Sigmoid colon (tissue), 7 donors: ENCODE measurements around the gene TBC1D23. TPM values are rescaled to one million over a fixed set of nuclear protein-coding genes. Genes with fewer than 3 reads are reported as not detected.
"Not testable (repeated sequence)": the region's sequence is repeated elsewhere in the genome, so short reads cannot be mapped to it uniquely, and the experiment has no call there.

Source experiments
- DNase-seq: peaks from one replicate; pipeline ENCODE4 v3.0.0-alpha.2; 2019
- H3K27ac ChIP-seq, 4 donors: fragments of 200-600 bp; sonication (generic); one replicate each; pipeline ENCODE4 v1.5.1; 2016 to 2019; ENCODE audit warnings: mild to moderate bottlenecking in 1 of 4
- H3K27me3 ChIP-seq, 3 donors: fragments of 200-600 bp; sonication (generic); one replicate each; pipeline ENCODE4 v1.5.1; 2019; ENCODE audit warnings: mild to moderate bottlenecking in 1 of 3
- H3K36me3 ChIP-seq, 4 donors: fragments of 200-600 bp; sonication (generic); one replicate each; pipeline ENCODE4 v1.5.1; 2016 to 2019
- H3K4me1 ChIP-seq, 4 donors: fragments of 200-600 bp; sonication (generic); one replicate each; pipeline ENCODE4 v1.5.1; 2017 to 2019
- H3K4me3 ChIP-seq, 4 donors: fragments of 200-600 bp; sonication (generic); one replicate each; pipeline ENCODE4 v1.5.1; 2017 to 2019; ENCODE audit warnings: mild to moderate bottlenecking in 2 of 4, moderate library complexity in 1 of 4
- H3K9me3 ChIP-seq, 4 donors: fragments of 200-600 bp in 3 of 4; sonication (generic) in 3 of 4; one replicate each; pipeline versions ENCODE4 v1.5.1 to v1.6.1; 2013 to 2019
- CTCF ChIP-seq, 4 experiments: fragments of 450-650 bp in 3 of 4; fragments of 200-600 bp in 1 of 4; IDR thresholded peaks; one replicate each; pipeline ENCODE4 v1.5.1; 2016 to 2019; ENCODE audit warnings: antibody characterized with exemption in 4 of 4, mild to moderate bottlenecking in 3 of 4, moderate library complexity in 2 of 4
- EP300 ChIP-seq, 4 donors: sonication (generic); formaldehyde crosslinking; IDR thresholded peaks; one replicate each; pipeline ENCODE4 v1.6.1; 2017; ENCODE audit warnings: antibody characterized with exemption in 4 of 4
- POLR2A ChIP-seq, 2 donors: fragments of 450-650 bp; IDR thresholded peaks; one replicate each; pipeline ENCODE4 v1.6.1; 2016; ENCODE audit warnings: antibody characterized with exemption in 2 of 2, mild to moderate bottlenecking in 2 of 2, moderate library complexity in 2 of 2
- POLR2AphosphoS5 ChIP-seq, 4 donors: sonication (generic); formaldehyde crosslinking; IDR thresholded peaks; one replicate each; pipeline ENCODE4 v1.6.1; 2017; ENCODE audit warnings: antibody characterized with exemption in 4 of 4
- WGBS, 2 donors: extraction: QIAGEN DNeasy Blood & Tissue Kit; methylation state at CpG; one replicate each; pipeline ENCODE4 v1.1.7; 2013; 5-methylcytosine and 5-hydroxymethylcytosine counted together
- intact Hi-C: fragments of 100-400 bp; cut with DNase I; formaldehyde crosslinking; loops from one replicate; pipeline ENCODE4 v1.15.1; 2023
- polyA plus RNA-seq, 3 donors: library from polyadenylated mRNA; stranded (reverse); fragments of 200-250 nt; gene quantifications; one replicate each; pipeline ENCODE4 v1.2.3, GENCODE V29; 2013
- total RNA-seq, 4 donors: library from RNA; depleted of rRNA; stranded (reverse); fragments of >200 nt; gene quantifications; one replicate each; pipeline ENCODE4 v1.1.0, GENCODE V29; 2016
- donor health status: healthy with polysubstance abuse.
- donor health status: Bipolar disorder and iron deficiency.
- donor health status: healthy.

The TBC1D23 gene
- total and polyA plus RNA-seq, 7 donors, result 16.0 to 34.9 (median 31.3) TPM

DNA sequence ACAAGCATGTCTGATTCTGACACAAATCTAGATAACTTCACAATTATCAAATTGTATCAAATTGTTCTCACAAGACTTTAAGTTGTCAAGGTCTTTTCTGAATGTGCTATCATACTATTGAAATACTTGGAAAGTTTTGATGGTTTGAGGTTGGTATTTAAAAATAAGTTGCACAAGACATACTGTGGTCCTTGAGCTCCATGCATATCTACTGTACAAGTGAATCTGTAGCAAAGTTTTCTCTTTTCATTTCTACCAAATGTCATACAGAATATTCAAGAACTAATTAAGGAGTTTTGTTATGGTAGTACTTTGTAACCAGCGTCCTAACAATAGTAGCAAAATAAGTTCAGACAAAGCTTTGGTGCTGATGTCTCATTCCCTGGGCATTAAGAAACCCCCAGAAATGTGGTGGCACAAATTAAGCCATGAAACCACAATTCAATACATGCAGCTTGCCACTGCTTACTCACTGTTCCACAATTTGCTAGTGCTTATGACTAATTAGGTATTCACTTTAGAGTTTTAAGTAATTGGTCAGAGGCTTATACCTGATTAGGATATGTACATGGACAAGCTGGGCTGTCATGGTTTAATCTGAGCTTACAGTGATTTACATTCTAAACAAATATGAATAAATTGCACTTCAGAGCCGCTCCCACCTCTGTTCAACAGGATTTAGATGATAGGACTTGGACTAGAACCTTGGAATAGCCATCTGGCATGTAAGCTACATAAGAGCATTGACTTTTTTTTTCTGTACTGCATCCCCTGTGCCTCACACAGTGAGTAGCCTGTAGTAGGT is 8.8 kb downstream of the TBC1D23 start:
- H3K4me3 ChIP-seq, result no peak overlapping the region
- H3K27ac ChIP-seq, result no peak overlapping the region

GRCh38 chr3:100270215-100270583 is 9.4 kb downstream of the TBC1D23 start:
- no peaks in the 10 kb centered on the region for H3K9me3 ChIP-seq
- intact Hi-C loops, result no loop called here
- 88 to 89% methylated on average over 2 of the region's 2 CpGs for WGBS, 2 donors
- no peak for DNase-seq
- no peaks in the 10 kb centered on the region for H3K36me3 ChIP-seq
- H3K4me1 ChIP-seq, result peaks cover 0 to 25% (median 17%) of the 10 kb centered on the region in 4 donors
- H3K27me3 ChIP-seq, result no peaks in the 10 kb centered on the region
- H3K27ac ChIP-seq, result no peak overlapping the region
- no peak overlapping the region for H3K4me3 ChIP-seq
- TF ChIP-seq POLR2A (IDR thresholded peaks at IDR 0.05) (no peak), CTCF (IDR thresholded peaks at IDR 0.05) (no peak), POLR2AphosphoS5 (IDR thresholded peaks at IDR 0.05) (no peak), EP300 (IDR thresholded peaks at IDR 0.05) (no peak)

More for the DNA sequence above, 8.8 kb downstream of the TBC1D23 start:
- peaks cover 0 to 31% (median 20%) of the 10 kb centered on the region in 4 donors for H3K4me1 ChIP-seq
- no peaks in the 10 kb centered on the region for H3K27me3 ChIP-seq
- intact Hi-C loops, result loop anchor here (10.0 kb wide), 2 partner anchors 445 to 1745 kb away; partner anchors contain the start of gene CLDND1
- no peaks in the 10 kb centered on the region for H3K36me3 ChIP-seq
- no peak for DNase-seq
- TF ChIP-seq CTCF (IDR thresholded peaks at IDR 0.05) (no peak), EP300 (IDR thresholded peaks at IDR 0.05) (no peak), POLR2A (IDR thresholded peaks at IDR 0.05) (no peak)
- 57 to 76% methylated on average over 2 of the region's 2 CpGs for WGBS, 2 donors
- no peaks in the 10 kb centered on the region for H3K9me3 ChIP-seq

GRCh38 chr3:100271522-100271921 is 10.7 kb downstream of the TBC1D23 start:
- 95 to 100% methylated on average over 1 of the region's 1 CpG for WGBS, 2 donors
- Histone ChIP-seq H3K4me1 (peaks cover 0 to 25% (median 17%) of the 10 kb centered on the region in 4 donors), H3K36me3 (no peaks in the 10 kb centered on the region), H3K4me3 (no peak overlapping the region), H3K27me3 (no peaks in the 10 kb centered on the region), H3K27ac (no peak overlapping the region), H3K9me3 (no peaks in the 10 kb centered on the region)
- intact Hi-C loops, result no loop called here
- DNase-seq, result no peak
- TF ChIP-seq POLR2A (IDR thresholded peaks at IDR 0.05) (no peak), EP300 (IDR thresholded peaks at IDR 0.05) (no peak), POLR2AphosphoS5 (IDR thresholded peaks at IDR 0.05) (no peak), CTCF (IDR thresholded peaks at IDR 0.05) (no peak)

DNA sequence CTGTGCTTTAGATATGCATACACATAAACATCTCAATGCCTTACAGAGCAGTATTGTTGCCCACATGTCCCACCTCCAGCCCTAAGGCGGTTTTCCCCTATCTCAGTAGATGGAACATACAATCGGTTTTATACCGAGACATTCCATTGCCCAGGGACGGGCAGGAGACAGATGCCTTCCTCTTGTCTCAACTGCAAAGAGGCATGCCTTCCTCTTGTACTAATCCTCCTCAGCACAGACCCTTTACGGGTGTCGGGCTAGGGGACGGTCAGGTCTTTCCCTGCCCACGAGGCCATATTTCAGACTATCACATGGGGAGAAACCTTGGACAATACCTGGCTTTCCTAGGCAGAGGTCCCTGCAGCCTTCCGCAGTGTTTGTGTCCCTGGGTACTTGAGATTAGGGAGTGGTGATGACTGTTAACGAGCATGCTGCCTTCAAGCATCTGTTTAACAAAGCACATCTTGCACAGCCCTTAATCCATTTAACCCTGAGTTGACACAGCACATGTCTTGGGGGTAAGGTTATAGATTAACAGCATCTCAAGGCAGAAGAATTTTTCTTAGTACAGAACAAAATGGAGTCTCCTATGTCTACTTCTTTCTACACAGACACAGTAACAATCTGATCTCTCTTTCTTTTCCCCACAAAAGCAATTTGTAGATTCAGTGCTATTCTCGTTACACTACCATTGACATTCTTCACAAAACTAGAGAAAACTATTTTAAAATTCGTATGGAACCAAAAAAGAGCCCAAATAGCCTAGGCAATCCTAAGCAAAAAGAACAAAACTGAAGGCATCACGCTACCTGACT is 12.2 kb downstream of the TBC1D23 start:
- H3K36me3 ChIP-seq, intact Hi-C loops, DNase-seq, H3K9me3 ChIP-seq, H3K27me3 ChIP-seq, H3K27ac ChIP-seq, H3K4me3 ChIP-seq: not testable (repeated sequence)
- peaks cover 0 to 34% (median 15%) of the 10 kb centered on the region in 4 donors for H3K4me1 ChIP-seq
- 89 to 90% methylated on average over 13 of the region's 13 CpGs for WGBS, 2 donors

GRCh38 chr3:100274361-100274760 is 13.6 kb downstream of the TBC1D23 start:
- no peak for DNase-seq
- intact Hi-C loops, result no loop called here
- Histone ChIP-seq H3K9me3 (no peaks in the 10 kb centered on the region), H3K4me1 (peaks cover 0 to 25% (median 10%) of the 10 kb centered on the region in 4 donors), H3K36me3 (no peaks in the 10 kb centered on the region), H3K27ac (no peak overlapping the region), H3K27me3 (no peaks in the 10 kb centered on the region), H3K4me3 (no peak overlapping the region)
- TF ChIP-seq POLR2AphosphoS5 (IDR thresholded peaks at IDR 0.05) (no peak), POLR2A (IDR thresholded peaks at IDR 0.05) (no peak), CTCF (IDR thresholded peaks at IDR 0.05) (no peak), EP300 (IDR thresholded peaks at IDR 0.05) (no peak)
- WGBS, 2 donors, result 92 to 95% methylated on average over 5 of the region's 5 CpGs
